Suprapubic skin (tissue), 3 donors: Measurements from ENCODE around the gene ENPEP.

ENCODE experiments used
- EP300 ChIP-seq: sonication (generic); formaldehyde crosslinking; IDR thresholded peaks from one replicate; pipeline ENCODE4 v1.6.1; 2017; ENCODE audit warnings: antibody characterized with exemption
- TF ChIP-seq, protein P1 (sequence below), 2 donors: fragments of 200-600 bp in 1 of 2; fragments of 450-650 bp in 1 of 2; sonication (generic) in 1 of 2; IDR thresholded peaks; one replicate each; pipeline ENCODE4 v1.5.1; 2016 to 2019; ENCODE audit warnings: antibody characterized with exemption in 2 of 2, mild to moderate bottlenecking in 1 of 2, moderate library complexity in 1 of 2

DNA sequence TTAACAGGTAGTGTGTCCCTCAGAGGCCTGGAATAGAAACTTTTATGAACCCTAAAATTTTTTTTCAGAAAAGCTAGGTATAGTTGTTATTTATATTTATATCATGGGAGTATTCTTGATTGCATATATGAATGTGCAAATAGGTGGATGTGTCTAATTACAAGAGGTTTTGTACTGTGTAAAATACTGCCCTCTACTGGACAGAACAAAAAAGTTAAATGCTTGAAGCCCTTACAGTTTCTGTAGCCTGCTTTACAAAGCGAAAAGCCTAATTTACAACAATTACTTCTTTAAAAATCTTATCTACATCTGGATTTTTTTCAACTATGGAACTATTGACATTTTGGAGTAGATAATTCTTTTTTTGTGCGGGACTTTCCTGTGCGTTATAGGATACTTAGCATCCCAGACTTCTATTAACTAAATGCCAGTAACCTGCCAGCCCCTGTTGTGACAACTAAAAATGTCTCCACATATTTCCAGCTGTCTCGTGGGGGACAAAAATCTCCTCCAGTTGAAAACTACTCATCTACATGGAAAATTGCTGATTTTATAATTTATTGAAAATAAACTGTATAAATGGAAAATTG, 35.1 kb downstream of the ENPEP start:
- TF ChIP-seq EP300 = no peak
- TF ChIP-seq, protein P1, sequence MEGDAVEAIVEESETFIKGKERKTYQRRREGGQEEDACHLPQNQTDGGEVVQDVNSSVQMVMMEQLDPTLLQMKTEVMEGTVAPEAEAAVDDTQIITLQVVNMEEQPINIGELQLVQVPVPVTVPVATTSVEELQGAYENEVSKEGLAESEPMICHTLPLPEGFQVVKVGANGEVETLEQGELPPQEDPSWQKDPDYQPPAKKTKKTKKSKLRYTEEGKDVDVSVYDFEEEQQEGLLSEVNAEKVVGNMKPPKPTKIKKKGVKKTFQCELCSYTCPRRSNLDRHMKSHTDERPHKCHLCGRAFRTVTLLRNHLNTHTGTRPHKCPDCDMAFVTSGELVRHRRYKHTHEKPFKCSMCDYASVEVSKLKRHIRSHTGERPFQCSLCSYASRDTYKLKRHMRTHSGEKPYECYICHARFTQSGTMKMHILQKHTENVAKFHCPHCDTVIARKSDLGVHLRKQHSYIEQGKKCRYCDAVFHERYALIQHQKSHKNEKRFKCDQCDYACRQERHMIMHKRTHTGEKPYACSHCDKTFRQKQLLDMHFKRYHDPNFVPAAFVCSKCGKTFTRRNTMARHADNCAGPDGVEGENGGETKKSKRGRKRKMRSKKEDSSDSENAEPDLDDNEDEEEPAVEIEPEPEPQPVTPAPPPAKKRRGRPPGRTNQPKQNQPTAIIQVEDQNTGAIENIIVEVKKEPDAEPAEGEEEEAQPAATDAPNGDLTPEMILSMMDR (IDR thresholded peaks at IDR 0.05) = peak; percentile 29 to 63
